ENCODE data around the gene LUZP2. TPM values are rescaled to one million over a fixed set of nuclear protein-coding genes. Genes with fewer than 3 reads are reported as not detected.

Gene LUZP2
- total RNA-seq, 1 experiment from 2014 or later = 3.8 TPM

DNA sequence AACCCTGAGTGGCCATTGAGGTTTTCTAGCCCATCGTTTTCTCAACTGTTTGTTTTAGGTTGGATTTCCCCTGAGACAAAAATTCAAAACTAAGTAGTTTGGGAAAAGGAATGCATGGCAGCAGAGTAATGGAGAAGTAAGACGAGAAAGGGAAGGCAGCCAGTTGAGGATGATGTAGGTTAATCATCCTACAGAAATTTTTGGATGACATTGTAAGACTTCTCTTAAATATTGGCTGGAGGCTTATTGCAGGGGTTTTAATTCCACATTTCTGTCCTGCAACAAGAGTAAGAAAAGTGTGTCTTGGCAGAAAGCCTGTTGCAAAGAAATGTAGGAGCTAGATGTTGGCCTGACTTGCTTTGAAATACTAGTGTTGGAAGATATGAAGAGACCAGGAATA lies 308.8 kb downstream of the LUZP2 start:
- no peak for TF ChIP-seq ZNF423 (CRISPR knock-in tag; IDR thresholded peaks at IDR 0.05)
- TF ChIP-seq, protein P1, sequence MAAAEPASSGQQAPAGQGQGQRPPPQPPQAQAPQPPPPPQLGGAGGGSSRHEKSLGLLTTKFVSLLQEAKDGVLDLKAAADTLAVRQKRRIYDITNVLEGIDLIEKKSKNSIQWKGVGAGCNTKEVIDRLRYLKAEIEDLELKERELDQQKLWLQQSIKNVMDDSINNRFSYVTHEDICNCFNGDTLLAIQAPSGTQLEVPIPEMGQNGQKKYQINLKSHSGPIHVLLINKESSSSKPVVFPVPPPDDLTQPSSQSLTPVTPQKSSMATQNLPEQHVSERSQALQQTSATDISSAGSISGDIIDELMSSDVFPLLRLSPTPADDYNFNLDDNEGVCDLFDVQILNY (CRISPR knock-in tag; IDR thresholded peaks at IDR 0.05) = no peak
- TF ChIP-seq TP53 (CRISPR knock-in tag; IDR thresholded peaks at IDR 0.05) = no peak
- TF ChIP-seq NFE2L1 (CRISPR knock-in tag; IDR thresholded peaks at IDR 0.05) = no peak
- TF ChIP-seq ZNF138 (CRISPR knock-in tag; conservative IDR thresholded peaks at IDR 0.05) = no peak
- no peak for TF ChIP-seq NFATC4 (CRISPR knock-in tag; IDR thresholded peaks at IDR 0.05)
- no peak for TF ChIP-seq JUN (CRISPR knock-in tag; IDR thresholded peaks at IDR 0.05)
- no peak for TF ChIP-seq ZBTB43 (CRISPR knock-in tag; IDR thresholded peaks at IDR 0.05)
- TF ChIP-seq ELF4 (CRISPR knock-in tag; IDR thresholded peaks at IDR 0.05; ENCODE audit: low read depth) = no peak
- TF ChIP-seq, protein P2, sequence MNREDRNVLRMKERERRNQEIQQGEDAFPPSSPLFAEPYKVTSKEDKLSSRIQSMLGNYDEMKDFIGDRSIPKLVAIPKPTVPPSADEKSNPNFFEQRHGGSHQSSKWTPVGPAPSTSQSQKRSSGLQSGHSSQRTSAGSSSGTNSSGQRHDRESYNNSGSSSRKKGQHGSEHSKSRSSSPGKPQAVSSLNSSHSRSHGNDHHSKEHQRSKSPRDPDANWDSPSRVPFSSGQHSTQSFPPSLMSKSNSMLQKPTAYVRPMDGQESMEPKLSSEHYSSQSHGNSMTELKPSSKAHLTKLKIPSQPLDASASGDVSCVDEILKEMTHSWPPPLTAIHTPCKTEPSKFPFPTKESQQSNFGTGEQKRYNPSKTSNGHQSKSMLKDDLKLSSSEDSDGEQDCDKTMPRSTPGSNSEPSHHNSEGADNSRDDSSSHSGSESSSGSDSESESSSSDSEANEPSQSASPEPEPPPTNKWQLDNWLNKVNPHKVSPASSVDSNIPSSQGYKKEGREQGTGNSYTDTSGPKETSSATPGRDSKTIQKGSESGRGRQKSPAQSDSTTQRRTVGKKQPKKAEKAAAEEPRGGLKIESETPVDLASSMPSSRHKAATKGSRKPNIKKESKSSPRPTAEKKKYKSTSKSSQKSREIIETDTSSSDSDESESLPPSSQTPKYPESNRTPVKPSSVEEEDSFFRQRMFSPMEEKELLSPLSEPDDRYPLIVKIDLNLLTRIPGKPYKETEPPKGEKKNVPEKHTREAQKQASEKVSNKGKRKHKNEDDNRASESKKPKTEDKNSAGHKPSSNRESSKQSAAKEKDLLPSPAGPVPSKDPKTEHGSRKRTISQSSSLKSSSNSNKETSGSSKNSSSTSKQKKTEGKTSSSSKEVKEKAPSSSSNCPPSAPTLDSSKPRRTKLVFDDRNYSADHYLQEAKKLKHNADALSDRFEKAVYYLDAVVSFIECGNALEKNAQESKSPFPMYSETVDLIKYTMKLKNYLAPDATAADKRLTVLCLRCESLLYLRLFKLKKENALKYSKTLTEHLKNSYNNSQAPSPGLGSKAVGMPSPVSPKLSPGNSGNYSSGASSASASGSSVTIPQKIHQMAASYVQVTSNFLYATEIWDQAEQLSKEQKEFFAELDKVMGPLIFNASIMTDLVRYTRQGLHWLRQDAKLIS (CRISPR knock-in tag; IDR thresholded peaks at IDR 0.05; ENCODE audit: borderline replicate concordance) = no peak
- TF ChIP-seq, protein P3, sequence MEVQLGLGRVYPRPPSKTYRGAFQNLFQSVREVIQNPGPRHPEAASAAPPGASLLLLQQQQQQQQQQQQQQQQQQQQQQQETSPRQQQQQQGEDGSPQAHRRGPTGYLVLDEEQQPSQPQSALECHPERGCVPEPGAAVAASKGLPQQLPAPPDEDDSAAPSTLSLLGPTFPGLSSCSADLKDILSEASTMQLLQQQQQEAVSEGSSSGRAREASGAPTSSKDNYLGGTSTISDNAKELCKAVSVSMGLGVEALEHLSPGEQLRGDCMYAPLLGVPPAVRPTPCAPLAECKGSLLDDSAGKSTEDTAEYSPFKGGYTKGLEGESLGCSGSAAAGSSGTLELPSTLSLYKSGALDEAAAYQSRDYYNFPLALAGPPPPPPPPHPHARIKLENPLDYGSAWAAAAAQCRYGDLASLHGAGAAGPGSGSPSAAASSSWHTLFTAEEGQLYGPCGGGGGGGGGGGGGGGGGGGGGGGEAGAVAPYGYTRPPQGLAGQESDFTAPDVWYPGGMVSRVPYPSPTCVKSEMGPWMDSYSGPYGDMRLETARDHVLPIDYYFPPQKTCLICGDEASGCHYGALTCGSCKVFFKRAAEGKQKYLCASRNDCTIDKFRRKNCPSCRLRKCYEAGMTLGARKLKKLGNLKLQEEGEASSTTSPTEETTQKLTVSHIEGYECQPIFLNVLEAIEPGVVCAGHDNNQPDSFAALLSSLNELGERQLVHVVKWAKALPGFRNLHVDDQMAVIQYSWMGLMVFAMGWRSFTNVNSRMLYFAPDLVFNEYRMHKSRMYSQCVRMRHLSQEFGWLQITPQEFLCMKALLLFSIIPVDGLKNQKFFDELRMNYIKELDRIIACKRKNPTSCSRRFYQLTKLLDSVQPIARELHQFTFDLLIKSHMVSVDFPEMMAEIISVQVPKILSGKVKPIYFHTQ (CRISPR knock-in tag; IDR thresholded peaks at IDR 0.05) = no peak
- TF ChIP-seq ZNF232 (CRISPR knock-in tag; IDR thresholded peaks at IDR 0.05) = no peak
- no peak for TF ChIP-seq CREB1 (CRISPR knock-in tag; IDR thresholded peaks at IDR 0.05)
- no peak for TF ChIP-seq NR2C2 (CRISPR knock-in tag; IDR thresholded peaks at IDR 0.05)
- H3K9me3 Mint-ChIP-seq = peaks cover 20% of the 10 kb centered on the region
- H3K27ac Mint-ChIP-seq = no peak overlapping the region
- POLR2A ChIA-PET = no interaction called here
- CTCF ChIA-PET = no interaction called here
- H3K36me3 Mint-ChIP-seq = peaks cover 5% of the 10 kb centered on the region; the same call in 1 of the 2 replicates
- no peak overlapping the region for H3K4me3 Mint-ChIP-seq
- no peaks in the 10 kb centered on the region for H3K27me3 Mint-ChIP-seq (ENCODE audit: low read depth)
- H3K4me1 Mint-ChIP-seq = no peaks in the 10 kb centered on the region
- ATAC-seq (no peak), DNase-seq (ENCODE audit: low spot score) (no peak)

GRCh38 chr11:24808173-24808572 lies 311.3 kb downstream of the LUZP2 start:
- CTCF ChIA-PET = no interaction called here
- Mint-ChIP-seq H3K9me3 (peaks cover 20% of the 10 kb centered on the region), H3K4me1 (no peaks in the 10 kb centered on the region), H3K27ac (no peak overlapping the region), H3K36me3 (peaks cover 5% of the 10 kb centered on the region; the same call in 1 of the 2 replicates), H3K27me3 (ENCODE audit: low read depth) (no peaks in the 10 kb centered on the region), H3K4me3 (no peak overlapping the region)
- POLR2A ChIA-PET = no interaction called here
- DNase-seq (ENCODE audit: low spot score) (no peak), ATAC-seq (no peak)
- no peak for TF ChIP-seq CBFB (CRISPR knock-in tag; IDR thresholded peaks at IDR 0.05; ENCODE audit: low read depth)
- TF ChIP-seq ZNF396 (CRISPR knock-in tag; IDR thresholded peaks at IDR 0.05; ENCODE audit: borderline replicate concordance) = no peak
- no peak for TF ChIP-seq PRDM15 (CRISPR knock-in tag; IDR thresholded peaks at IDR 0.05)
- no peak for TF ChIP-seq RELA (CRISPR knock-in tag; IDR thresholded peaks at IDR 0.05; ENCODE audit: borderline replicate concordance)
- TF ChIP-seq MAX (CRISPR knock-in tag; IDR thresholded peaks at IDR 0.05) = no peak
- TF ChIP-seq NFE2L1 (CRISPR knock-in tag; IDR thresholded peaks at IDR 0.05) = no peak
- no peak for TF ChIP-seq CTCF (IDR thresholded peaks at IDR 0.05)
